SKM-1 treated with dmso at 0.1 percent for 144 hours (cell line): ENCODE results near the gene RILPL2.
"Not testable (repeated sequence)": the region's sequence is repeated elsewhere in the genome, so short reads cannot be mapped to it uniquely, and the experiment has no call there.

Experiments used
- DNase-seq: peaks from one replicate; lab custom pipeline; 2025; ENCODE audit not compliant: unreplicated experiment; lab: John Stamatoyannopoulos, UW

RILPL2 gene

DNA sequence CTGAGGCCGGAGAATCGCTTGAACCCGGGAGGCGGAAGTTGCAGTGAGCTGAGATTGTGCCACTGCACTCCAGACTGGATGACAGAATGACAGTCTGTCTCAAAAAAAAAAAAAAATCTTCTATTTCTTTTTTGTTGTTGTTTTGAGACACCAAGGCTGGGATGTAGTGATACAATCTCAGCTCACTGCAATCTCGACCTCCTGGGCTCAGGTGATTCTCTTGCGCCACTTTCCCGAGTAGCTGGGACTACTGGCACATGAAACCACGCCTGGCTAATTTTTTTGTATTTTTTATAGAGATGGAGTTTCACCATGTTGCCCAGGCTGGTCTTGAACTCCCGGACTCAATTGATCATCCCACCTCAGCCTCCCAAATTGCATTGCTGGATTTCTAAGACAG lies 14.2 kb upstream of the RILPL2 start:
- no peak for DNase-seq

DNA sequence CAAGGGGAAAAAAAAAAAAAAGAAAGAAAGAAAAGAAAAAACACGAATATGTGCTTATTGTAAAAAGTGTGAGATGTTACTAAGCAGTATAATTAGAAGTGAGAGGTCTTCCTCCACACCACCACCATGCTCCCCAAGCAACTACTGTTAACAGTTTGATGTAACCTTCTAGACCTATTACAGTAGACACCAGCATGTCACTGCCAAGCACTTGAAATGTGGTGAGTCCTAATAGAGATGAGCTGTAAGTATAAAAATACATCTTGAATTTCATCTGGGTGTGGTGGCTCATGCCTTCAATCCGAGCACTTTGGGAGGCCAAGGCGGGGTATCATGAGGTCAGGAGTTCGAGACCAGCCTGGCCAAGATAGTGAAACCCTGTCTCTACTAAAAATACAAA lies 13.4 kb upstream of the RILPL2 start:
- no peak for DNase-seq

DNA sequence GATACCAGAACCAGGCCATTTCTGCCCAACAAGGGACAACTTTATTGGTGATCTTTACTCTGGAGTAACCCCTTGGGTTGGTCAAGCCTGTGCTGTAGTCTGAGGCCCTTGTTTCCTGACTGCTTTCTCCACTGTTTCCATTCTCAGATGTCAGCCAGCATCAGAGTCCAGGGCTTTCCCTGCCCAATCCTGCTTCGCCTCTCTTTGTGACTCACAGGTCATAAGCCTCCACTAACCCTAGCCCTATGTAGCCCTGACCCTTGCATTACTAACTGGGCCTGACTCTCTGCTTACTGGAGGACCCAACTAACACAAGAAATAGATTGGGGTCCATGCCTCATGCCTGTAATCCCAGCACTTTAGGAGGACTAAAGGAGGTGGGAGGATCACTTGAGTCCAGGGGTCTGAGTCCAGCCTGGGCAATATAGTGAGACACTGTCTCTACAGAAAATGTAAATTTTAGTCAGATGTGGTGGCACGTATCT lies 12.8 kb upstream of the RILPL2 start:
- no peak for DNase-seq

DNA sequence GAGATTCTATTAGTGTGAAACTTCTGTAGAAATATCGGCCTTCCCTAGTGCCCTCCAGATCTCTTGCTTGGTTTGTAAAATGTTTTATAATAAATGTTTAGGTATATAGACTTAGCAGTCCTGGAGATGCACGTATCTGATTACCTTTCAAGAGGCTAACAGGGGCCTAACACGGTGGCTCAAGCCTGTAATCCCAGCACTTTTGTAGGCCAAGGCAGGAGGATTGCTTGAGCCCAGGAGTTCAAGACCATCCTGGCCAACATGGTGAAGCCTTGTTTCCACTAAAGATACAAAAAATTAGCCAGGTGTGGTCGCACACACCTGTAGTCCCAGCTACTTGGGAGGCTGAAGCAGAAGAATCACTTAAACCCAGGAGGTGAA lies 9.8 kb upstream of the RILPL2 start:
- no peak for DNase-seq

DNA sequence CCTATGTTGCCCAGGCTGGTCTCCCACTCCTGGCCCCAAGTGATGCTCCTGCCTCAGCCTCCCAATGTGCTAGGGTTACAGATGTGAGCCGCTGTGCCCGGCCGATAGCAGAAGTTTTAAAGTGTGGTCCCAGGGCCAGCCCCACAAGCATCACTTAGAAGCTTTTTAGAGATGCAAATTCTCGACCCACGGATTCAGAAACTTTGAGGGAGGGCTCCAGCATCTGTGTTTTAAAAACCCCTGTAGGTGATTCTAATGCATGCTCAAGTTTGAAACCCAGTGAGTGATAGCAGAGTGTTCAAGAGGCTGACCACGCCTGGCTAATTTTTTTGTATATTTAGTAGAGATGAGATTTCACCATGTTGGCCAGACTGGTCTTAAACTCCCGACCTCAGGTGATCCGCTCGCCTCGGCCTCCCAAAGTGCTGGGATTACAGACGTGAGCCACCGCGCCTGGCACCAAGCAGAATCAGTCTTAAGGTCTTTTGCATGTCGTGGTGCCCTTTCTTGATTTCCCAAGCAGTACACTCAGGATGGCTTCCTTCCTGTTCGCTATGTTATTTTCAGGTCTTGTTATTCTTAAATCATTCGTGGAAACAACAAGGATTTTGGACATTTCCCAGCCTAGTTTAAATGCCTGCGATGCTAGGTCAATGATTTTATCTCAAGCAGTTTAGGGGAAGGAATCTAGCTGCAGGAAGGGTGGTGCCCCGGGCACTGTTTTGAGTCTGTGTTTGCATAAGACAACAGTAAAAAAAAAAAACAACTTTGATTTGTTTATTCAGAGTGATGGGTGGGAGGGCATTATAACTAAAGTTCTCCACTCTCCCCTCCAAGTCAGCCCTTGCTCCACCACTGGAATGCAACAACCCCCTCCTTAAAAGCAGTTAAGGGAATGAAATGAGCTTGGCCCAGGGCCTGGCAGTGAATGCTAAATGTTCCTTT lies 9.2 kb upstream of the RILPL2 start:
- DNase-seq, result no peak

DNA sequence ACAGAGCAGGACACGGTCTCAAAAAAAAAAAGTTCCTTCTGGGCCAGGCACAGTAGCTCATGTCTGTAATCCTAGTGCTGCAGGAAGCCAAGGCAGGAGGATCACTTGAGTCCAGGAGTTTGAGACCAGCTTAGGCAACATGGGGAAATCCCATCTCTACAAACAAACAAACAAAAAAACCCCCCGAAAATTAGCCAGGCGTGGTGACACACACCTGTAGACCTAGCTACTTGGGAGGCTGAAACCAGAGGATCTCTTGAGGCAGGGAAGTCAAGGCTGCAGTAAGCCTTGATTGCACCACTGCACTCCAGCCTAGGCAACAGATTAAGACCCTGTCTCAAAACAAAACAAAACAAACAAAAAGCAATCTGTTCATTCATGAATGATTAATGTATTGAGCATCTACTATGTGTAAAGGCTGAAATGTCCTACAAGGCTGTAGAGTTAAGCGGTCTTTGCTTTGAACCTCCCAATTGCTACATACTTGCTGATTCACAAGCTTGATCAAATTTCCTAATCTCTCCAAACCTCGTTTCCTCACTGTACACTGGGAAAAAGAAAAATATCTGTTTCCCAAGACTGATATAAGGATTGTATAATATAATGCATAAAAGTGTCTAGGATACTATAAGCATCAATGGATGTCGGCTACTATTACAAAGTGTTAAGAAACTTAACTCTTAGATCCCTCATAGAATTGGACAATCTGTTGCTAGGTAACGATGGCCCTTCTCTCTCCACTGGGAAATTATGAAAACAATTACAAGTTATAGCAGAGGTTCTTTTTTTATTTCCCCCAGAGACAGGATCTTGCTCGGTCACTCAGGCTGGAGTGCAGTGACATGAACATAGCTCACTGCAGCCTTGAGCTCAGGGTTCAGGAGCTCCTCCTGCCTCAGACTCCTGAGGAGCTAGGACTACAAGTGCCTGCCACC lies 7.9 kb upstream of the RILPL2 start:
- no peak for DNase-seq

DNA sequence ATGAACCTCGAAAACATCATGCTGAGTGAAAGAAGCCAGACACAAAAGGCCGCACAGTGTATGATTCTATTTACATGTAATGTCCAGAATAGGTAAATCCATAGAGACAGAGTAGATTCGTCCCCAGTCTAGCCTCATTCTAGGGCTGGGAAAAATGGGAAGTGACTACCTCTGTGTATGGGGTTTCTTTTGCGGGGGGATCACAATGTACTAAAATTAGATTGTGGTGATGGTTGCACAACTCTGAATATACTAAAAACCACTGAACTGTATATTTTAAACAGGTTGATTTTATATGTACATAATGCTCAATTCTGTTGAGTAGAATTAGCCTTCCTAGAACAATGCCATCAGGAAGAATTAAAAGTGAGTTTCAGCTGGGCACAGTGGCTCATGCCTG lies 6.3 kb upstream of the RILPL2 start:
- DNase-seq, result peak; percentile 24

DNA sequence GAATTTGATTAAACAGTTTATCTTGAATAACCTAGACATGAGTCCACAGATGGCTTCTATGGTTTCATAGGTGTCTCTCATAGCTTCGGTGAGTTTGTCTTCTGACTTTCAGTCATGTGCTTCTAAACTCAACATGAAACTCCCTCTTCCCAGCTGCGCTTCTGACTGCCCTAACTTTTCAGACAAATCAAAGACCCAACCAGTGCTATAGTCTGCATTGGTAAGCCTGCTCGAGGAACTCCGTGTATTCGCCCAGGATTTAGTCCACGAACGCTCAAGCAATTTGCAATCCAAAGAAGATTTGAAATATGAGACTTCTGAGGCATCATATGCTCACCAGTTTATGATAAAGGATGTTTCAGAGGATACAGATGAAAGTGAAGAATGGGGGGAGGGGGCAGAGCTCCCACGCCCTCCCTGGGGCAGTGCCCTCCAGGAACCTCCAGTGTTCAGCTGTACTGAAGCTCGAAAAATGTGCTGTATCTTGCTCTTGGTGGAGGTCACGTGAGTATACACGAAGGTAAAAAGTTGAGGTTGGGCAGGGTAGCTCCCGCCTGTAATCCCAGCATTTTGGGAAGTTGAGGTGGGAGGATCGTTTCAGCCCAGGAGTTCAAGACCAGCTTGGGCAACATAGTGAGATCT lies 5.2 kb upstream of the RILPL2 start:
- no peak for DNase-seq

DNA sequence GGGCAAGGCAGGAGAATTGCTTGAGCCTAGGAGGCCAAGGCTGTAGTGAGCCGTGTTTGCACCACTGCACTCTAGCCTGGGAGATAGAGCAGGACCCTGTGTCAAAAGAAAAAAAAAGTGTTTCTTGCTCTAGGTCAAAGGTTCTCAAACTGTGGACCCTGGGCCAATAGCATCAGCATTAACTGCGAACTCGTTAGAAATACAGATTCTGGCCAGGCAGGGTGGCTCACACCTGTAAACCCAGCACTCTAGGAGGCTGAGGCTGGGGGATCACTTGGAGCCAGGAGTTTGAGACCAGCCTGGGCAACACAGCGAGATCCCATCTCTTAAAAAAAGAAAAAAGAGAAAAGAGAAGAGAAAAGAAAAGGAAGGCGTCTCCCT lies 858 bp downstream of the RILPL2 start:
- DNase-seq, result no peak

DNA sequence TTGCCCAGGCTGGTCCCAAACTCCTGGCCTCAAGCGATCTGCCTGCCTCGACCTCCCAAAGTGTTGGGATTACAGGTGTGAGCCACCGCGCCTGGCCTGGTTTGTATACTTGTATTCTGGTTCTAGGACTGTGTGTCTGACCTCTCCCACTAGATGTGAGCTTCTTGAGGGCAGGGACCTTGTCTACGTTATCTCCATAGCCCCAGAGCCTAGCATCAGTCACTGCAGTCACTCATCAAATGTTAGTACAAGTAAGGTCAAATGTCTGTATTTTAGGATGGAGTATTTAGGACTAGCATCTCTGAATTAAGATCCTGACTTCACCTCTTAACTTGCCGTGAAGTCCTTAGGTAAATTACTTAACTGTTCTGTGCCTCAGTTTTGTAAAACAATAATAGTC lies 2.9 kb downstream of the RILPL2 start:
- DNase-seq, result no peak

DNA sequence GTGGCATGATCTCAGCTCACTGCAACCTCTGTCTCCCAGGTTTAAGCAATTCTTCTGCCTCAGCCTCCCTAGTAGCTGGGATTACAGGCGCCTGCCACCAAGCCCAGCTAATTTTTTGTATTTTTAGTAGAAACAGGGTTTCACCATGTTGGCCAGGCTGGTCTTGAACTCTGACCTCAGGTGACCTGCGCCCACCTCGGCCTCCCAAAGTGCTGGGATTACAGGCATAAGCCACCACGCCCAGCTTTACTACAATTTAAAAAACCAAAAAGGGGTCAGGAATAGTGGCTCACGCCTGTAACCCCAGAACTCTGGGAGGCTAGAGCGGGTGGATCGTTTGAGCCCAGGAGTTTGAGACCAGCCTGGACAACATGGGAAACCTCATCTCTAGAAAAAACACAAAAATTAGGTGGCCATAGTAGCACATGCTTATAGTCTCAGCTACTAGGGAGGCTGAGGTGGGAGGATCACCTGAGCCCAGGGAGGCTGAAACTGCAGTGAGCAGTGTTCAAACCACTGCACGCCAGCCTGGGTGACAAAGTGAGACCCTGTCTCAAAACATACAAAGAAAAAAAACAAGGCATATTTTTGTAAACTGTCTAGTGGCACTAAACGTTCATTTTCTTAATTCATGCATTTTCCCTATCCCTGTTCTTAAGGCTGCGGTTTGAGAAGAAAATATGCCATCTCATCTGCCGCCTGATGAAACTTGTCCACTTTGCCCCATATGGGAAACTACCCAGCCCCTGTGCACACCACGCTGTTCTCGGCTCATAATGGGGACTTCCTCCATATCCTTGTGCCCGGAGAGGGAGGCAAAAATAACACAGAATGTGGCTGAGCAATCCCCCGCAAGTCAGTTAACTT lies 4.3 kb downstream of the RILPL2 start:
- DNase-seq, result peak; percentile 32

DNA sequence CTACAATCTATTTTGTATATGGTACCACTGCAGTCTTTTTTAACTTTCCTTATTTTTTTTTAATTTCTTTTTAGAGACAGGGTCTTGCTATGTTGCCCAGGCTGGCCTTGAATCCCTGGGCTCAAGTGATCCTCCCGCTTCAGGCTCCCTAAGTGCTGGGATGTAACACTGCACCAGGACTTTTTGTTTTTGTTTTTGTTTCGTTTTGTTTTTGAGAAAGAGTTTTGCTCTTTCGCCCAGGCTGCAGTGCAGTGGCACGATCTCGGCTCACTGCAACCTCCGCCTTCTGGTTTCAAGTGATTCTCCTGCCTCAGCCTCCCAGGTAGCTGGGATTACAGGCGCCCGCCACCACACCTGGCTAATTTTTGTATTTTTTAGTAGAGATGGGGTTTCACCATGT lies 7.4 kb downstream of the RILPL2 start:
- not testable (repeated sequence) for DNase-seq

DNA sequence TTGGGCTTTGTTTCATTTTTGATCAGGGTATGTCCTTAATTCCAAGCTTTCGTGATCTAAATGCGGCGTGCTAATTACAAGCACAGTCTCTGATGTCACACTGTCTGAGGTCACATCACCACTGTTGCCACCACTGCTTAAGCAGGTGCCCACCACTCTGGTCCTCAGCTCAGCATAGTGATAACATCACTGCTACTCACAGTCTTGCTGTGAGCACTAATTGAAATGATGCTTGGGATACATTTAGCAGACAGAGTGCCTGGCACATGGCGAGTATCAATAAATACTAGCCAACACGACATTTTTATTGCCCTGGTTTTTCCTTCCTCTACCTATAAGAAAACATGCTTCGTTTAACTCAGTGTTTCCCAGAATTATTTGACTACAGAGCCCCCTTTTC lies 7.9 kb downstream of the RILPL2 start:
- DNase-seq, result no peak

DNA sequence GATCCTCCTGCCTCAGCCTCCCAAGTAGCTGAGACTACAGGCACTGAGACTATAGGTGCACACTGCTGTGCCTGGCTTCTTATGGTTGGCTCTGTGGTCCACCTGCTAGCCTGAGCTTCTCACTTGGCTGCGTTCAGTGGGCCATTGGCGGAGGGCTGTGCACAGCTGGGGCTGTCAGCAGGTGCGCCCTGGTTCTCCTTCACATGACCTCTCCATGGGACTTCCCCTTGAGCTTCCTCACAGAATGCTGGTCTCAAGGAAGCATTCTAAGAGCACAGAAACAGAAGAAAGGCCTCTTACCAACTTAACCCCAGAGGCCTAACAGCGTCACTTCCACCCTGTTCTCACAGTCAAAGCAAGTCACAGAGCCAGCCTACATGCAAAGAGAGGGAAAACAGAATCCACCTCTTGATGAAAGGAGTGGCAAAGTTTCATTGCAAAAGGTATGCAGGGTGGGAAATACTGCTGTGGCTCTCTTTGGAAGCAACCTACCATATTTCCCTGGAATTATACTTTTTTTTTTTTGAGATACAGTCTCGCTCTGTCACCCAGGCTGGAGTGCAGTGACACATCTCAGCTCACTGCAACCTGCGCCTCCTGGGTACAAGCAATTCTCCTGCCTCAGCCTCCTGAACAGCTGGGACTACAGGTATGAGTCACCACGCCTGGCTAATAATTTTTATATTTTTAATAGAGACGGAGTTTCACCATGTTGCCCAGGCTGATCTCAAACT lies 9.3 kb downstream of the RILPL2 start:
- DNase-seq, result no peak

DNA sequence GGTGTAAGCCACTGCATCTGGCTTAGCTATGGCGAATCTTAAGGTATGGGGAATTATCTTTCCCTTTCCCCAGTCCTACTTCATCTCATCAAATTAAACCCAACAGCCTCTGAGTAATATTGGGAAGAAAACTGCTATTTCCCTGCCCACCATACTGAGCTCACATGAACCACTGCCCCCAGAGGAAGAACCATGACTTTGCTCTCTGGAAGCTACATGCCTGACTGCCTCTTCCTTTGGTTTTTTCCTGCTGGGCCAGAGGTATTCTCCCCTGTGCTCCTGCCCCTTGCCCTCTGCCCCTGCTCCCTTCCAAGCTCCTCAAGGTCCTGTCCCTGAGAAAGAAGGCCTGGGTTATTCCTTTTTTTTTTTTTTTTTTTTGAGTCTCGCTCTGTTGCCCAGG lies 15.2 kb downstream of the RILPL2 start:
- DNase-seq, result no peak

DNA sequence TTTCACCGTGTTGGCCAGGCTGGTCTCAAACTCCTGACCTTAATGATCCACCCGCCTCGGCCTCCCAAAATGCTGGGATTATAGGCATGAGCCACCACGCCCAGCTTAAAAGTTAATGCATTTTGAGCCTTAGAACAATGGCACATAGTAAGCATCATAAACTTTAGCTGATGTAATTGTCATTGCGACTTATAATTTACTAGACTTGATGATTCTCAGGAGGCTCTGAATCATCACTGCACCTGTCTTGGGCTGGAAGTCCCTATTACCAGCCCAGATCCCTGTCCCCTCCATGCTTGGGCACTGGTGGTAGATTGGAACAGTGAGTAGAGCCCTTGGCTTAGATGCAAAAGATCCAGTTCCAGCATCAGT lies 26.5 kb downstream of the RILPL2 start:
- DNase-seq, result no peak

DNA sequence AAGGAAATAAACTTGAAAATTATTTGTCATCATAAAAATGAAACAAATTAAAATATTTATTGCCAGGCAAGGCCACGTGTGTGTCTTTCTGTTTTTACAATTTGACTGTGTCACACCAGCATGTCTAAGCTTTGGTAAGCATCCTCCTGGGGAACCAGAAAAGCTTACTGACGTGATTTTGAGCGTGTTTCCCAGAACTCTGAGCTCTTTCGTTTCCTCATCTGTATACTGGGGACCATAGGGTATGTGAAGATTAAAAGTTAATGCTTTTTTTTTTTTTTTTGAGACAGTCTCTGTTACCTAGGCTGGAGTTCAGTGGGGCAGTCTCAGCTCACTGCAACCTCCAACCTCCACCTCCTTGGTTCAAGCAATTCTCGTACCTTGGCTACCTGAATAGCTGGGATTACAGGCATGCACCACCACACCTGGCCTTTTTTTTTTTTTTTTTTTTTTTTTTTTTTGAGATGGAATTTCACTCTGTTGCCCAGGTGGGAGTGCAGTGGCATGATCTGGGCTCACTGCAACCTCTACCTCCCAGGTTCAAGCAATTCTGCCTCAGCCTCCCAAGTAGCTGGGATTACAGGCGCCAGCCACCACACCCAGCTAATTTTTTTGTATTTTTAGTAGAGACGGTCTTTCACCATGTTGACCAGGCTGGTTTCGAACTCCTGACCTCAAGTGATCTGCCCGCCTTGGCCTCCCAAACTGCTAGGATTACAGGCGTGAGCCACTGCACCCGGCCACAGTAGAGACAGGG lies 27.0 kb downstream of the RILPL2 start:
- not testable (repeated sequence) for DNase-seq

DNA sequence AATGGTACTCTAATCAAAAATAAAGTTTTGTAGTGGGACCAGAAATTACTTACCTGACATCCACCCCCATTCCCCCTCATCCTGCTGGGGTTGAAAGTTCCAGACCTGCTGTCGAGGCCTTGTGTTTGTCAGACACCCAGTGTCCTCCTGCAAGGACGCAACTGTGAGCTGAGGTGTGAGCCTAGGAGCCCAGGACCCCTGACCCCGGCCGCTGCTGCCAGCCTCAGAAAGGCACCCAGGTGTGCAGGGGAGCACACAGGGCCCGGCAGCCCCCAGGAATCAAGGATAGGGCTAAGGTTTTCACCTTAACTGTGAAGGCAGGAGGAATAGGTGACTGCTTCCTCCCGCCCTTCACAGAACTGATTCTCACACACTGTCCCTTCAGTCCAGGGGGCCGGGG lies 27.9 kb downstream of the RILPL2 start:
- DNase-seq, result not testable (repeated sequence)

DNA sequence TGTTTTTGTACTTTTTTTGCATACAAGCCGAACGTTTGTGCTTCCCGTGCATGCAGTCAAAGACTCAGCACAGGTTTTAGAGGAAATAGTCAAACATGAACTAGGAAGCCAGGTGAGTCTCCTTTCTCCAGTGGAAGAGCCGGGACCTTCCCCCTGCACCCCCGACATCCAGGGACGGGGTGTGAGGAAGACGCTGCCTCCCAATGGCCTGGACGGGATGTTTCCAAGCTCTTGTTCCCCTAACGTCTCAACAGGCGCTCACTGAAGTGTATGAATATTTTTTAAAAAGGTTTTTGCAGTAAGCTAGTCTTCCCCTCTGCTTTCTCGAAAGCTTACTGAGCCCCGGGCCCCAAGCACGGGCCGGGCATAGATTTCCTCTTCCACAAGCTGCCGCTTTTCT lies 28.6 kb downstream of the RILPL2 start:
- DNase-seq, result not testable (repeated sequence)
